ENCODE measurements around the gene PRKCZ. TPM values are rescaled to one million over a fixed set of nuclear protein-coding genes. Genes with fewer than 3 reads are reported as not detected.

Gene PRKCZ
- total RNA-seq, 1 donor from 2014 or later = 32.6 TPM

DNA sequence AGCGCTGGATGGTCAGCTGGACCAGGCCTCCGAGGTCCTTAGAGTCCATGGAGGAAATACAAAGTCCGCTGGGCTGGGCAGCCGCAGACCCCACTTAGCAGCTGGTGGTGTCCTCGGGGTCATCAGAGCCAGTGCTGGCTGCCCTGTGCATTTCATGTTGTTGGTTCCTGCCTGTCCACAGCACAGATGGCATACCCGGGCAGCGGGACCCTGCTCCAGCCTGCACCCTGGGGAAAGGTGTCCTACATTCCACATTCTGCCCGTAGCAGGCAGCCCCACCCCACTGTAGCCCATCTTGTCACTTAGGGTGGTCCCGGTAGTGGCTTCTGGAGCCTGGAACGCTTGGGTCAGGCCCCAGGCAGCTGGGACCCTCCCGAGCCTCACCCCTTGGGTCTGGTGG, 19.8 kb downstream of the PRKCZ start:
- H2AFZ ChIP-seq (ENCODE audit: low read depth, low read length) = no peak overlapping the region
- no peak overlapping the region for H3K4me2 ChIP-seq (ENCODE audit: low read length)
- Mint-ChIP-seq H3K4me3 (ENCODE audit: unreplicated experiment) (no peak overlapping the region), H3K27me3 (ENCODE audit: low read depth, unreplicated experiment) (no peaks in the 10 kb centered on the region), H3K27ac (ENCODE audit: unreplicated experiment) (no peak overlapping the region), H3K9me3 (ENCODE audit: unreplicated experiment) (peaks cover 11% of the 10 kb centered on the region), H3K36me3 (ENCODE audit: low read depth, unreplicated experiment) (peaks cover 20% of the 10 kb centered on the region), H3K4me1 (ENCODE audit: low read depth, unreplicated experiment) (no peaks in the 10 kb centered on the region)
- no peak overlapping the region for H3K4me3 ChIP-seq (ENCODE audit: insufficient read depth, low read depth, low read length)
- H3K79me2 ChIP-seq (ENCODE audit: insufficient read depth, low read length) = no peaks in the 10 kb centered on the region
- no peak overlapping the region for H3K27ac ChIP-seq (ENCODE audit: low read depth, low read length)
- DNase-seq (ENCODE audit: low read depth) (no peak), FAIRE-seq (no peak)
- no peak overlapping the region for H3K9ac ChIP-seq (ENCODE audit: low read length)
- no peak for TF ChIP-seq EZH2 (IDR thresholded peaks at IDR 0.05; ENCODE audit: insufficient read depth, low read length)
- TF ChIP-seq, protein P1, sequence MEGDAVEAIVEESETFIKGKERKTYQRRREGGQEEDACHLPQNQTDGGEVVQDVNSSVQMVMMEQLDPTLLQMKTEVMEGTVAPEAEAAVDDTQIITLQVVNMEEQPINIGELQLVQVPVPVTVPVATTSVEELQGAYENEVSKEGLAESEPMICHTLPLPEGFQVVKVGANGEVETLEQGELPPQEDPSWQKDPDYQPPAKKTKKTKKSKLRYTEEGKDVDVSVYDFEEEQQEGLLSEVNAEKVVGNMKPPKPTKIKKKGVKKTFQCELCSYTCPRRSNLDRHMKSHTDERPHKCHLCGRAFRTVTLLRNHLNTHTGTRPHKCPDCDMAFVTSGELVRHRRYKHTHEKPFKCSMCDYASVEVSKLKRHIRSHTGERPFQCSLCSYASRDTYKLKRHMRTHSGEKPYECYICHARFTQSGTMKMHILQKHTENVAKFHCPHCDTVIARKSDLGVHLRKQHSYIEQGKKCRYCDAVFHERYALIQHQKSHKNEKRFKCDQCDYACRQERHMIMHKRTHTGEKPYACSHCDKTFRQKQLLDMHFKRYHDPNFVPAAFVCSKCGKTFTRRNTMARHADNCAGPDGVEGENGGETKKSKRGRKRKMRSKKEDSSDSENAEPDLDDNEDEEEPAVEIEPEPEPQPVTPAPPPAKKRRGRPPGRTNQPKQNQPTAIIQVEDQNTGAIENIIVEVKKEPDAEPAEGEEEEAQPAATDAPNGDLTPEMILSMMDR (IDR thresholded peaks at IDR 0.05; ENCODE audit: insufficient read depth, low read depth, low read length) = no peak
- H4K20me1 ChIP-seq (ENCODE audit: insufficient read depth, low read length) = no peaks in the 10 kb centered on the region
- H3K9me3 ChIP-seq (ENCODE audit: insufficient read depth, low read depth, low read length) = no peaks in the 10 kb centered on the region
- H3K4me1 ChIP-seq (ENCODE audit: insufficient read depth, low read length) = no peaks in the 10 kb centered on the region
- peaks cover 3% of the 10 kb centered on the region for H3K27me3 ChIP-seq (ENCODE audit: insufficient read depth, low read length)
- no peaks in the 10 kb centered on the region for H3K36me3 ChIP-seq (ENCODE audit: insufficient read depth, low read length)

DNA sequence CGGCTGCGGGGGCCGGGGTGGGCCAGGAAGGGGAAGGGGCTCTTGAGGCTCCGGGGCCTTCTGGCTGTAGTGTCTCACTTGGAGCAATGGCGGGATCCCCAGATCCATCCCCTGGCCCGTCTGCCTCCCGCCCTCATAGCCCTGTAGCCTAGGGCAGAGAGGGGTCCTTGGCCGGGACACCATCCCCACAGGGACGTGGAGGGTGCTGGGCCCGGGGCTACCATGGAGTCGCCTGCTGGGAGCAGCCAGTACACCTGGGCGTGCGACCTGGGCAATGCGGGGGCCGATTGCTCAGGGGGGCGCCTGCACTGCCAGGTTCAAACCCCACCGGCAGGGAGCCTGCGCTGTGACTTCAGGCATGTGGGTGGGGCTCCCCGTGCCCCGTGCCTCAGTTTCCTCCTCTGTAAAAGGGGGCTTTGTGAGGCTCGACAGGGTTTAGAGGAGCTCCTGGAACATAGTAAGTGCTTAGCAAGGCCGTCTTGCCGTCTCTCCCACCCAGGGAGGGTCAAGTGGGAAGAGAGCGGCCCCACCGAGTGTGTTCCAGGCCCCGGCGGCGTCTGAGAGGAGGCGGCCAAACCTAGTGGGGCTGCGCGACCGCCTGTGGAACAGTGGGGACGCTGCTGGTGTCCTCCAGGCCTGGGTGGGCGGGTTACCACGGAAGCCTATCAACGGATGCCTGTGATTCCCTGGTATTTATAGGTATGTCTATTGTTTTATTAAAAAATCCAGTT, 20.8 kb downstream of the PRKCZ start:
- Histone ChIP-seq H3K27ac (ENCODE audit: low read depth, low read length) (no peak overlapping the region), H3K4me3 (ENCODE audit: insufficient read depth, low read depth, low read length) (no peak overlapping the region), H3K9ac (ENCODE audit: low read length) (no peak overlapping the region), H3K79me2 (ENCODE audit: insufficient read depth, low read length) (no peaks in the 10 kb centered on the region), H3K4me1 (ENCODE audit: insufficient read depth, low read length) (no peaks in the 10 kb centered on the region), H3K9me3 (ENCODE audit: insufficient read depth, low read depth, low read length) (no peaks in the 10 kb centered on the region), H3K27me3 (ENCODE audit: insufficient read depth, low read length) (peaks cover 3% of the 10 kb centered on the region), H2AFZ (ENCODE audit: low read depth, low read length) (no peak overlapping the region), H4K20me1 (ENCODE audit: insufficient read depth, low read length) (no peaks in the 10 kb centered on the region), H3K36me3 (ENCODE audit: insufficient read depth, low read length) (no peaks in the 10 kb centered on the region), H3K4me2 (ENCODE audit: low read length) (no peak overlapping the region)
- DNase-seq (ENCODE audit: low read depth) (no peak), FAIRE-seq (no peak)
- H3K9me3 Mint-ChIP-seq (ENCODE audit: unreplicated experiment) = peaks cover 3% of the 10 kb centered on the region
- no peaks in the 10 kb centered on the region for H3K4me1 Mint-ChIP-seq (ENCODE audit: low read depth, unreplicated experiment)
- no peak overlapping the region for H3K4me3 Mint-ChIP-seq (ENCODE audit: unreplicated experiment)
- H3K27me3 Mint-ChIP-seq (ENCODE audit: low read depth, unreplicated experiment) = no peaks in the 10 kb centered on the region
- no peak overlapping the region for H3K27ac Mint-ChIP-seq (ENCODE audit: unreplicated experiment)
- TF ChIP-seq EZH2 (IDR thresholded peaks at IDR 0.05; ENCODE audit: insufficient read depth, low read length) = no peak
- TF ChIP-seq, protein P1 (IDR thresholded peaks at IDR 0.05; ENCODE audit: insufficient read depth, low read depth, low read length) = no peak
- H3K36me3 Mint-ChIP-seq (ENCODE audit: low read depth, unreplicated experiment) = peaks cover 17% of the 10 kb centered on the region

DNA sequence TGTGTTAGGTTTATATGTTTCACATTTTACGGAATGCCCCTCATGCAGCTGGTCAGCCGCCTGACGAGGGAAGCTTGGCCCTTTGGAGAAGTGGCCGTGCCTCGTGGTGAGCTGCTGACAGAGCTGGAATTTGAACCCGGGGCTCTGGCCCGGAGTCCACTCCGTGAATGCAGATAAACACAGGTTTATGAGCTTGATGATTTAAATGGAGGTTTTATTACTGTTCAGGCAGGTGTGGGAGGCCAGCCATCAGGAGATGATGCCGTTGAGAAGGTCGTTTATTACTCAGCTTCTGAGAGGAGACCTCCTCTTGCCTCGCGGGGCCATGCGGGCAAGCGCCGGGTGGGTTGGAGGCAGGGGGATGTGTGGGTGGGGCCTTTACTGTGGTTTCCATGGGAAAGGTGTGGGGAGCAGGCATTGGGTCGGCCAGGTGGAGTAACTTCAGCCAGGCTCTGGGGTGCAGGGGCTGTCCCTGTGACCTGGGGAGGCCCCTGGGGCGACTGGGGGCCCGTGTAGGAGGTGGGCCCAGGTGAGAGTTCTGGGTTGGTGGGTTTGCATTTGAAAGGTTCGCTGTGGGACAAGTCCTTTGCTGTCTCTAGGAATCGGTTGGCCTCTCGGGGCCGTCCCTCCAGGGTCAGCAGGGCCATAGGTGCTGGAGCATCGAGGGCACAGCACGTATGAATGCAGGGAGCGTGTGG, 22.0 kb downstream of the PRKCZ start:
- no peak overlapping the region for H2AFZ ChIP-seq (ENCODE audit: low read depth, low read length)
- no peak overlapping the region for H3K4me2 ChIP-seq (ENCODE audit: low read length)
- peaks cover 3% of the 10 kb centered on the region for H3K9me3 Mint-ChIP-seq (ENCODE audit: unreplicated experiment)
- H3K27ac Mint-ChIP-seq (ENCODE audit: unreplicated experiment) = no peak overlapping the region
- no peak for DNase-seq (ENCODE audit: low read depth)
- H3K9ac ChIP-seq (ENCODE audit: low read length) = no peak overlapping the region
- no peak for FAIRE-seq
- no peaks in the 10 kb centered on the region for H3K4me1 Mint-ChIP-seq (ENCODE audit: low read depth, unreplicated experiment)
- H3K36me3 ChIP-seq (ENCODE audit: insufficient read depth, low read length) = no peaks in the 10 kb centered on the region
- no peak overlapping the region for H3K4me3 Mint-ChIP-seq (ENCODE audit: unreplicated experiment)
- no peaks in the 10 kb centered on the region for H4K20me1 ChIP-seq (ENCODE audit: insufficient read depth, low read length)
- TF ChIP-seq EZH2 (IDR thresholded peaks at IDR 0.05; ENCODE audit: insufficient read depth, low read length) = no peak
- TF ChIP-seq, protein P1 (IDR thresholded peaks at IDR 0.05; ENCODE audit: insufficient read depth, low read depth, low read length) = no peak
- no peak overlapping the region for H3K27ac ChIP-seq (ENCODE audit: low read depth, low read length)
- H3K9me3 ChIP-seq (ENCODE audit: insufficient read depth, low read depth, low read length) = peaks cover under 1% of the 10 kb centered on the region
- no peaks in the 10 kb centered on the region for H3K79me2 ChIP-seq (ENCODE audit: insufficient read depth, low read length)
- H3K4me3 ChIP-seq (ENCODE audit: insufficient read depth, low read depth, low read length) = no peak overlapping the region
- peaks cover 3% of the 10 kb centered on the region for H3K27me3 ChIP-seq (ENCODE audit: insufficient read depth, low read length)
- H3K27me3 Mint-ChIP-seq (ENCODE audit: low read depth, unreplicated experiment) = no peaks in the 10 kb centered on the region
- peaks cover 19% of the 10 kb centered on the region for H3K36me3 Mint-ChIP-seq (ENCODE audit: low read depth, unreplicated experiment)
- no peaks in the 10 kb centered on the region for H3K4me1 ChIP-seq (ENCODE audit: insufficient read depth, low read length)

Measured in astrocyte (in vitro differentiated cells and primary cell).